GM18861 (cell line): Measurements from ENCODE around the gene BUD31.

Experiments
- ATAC-seq: cut with Tn5 transposase; IDR thresholded peaks from one replicate; pipeline ENCODE4 v1.9.1; 2021; ENCODE audit not compliant: unreplicated experiment

Gene BUD31

DNA sequence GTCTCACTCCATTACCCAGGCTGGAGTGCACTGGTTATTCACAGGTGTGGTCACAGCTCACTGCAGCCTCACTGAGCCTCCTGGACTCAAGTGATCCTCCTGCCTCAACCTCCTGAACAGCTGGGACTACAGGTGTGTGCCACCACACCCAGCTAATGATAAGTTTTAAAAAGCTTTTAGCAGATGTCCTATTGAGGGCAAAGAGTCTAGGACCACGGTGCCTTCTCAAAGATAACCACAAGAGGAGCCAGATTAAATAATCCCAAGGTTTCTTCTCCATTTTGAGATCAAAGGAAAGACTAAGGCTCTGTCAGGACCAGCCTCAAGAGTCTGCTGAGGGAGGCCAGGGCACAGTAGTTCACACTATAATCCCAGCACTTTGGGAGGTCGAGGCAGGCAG, 52.5 kb downstream of the BUD31 start:
- no peak for ATAC-seq

DNA sequence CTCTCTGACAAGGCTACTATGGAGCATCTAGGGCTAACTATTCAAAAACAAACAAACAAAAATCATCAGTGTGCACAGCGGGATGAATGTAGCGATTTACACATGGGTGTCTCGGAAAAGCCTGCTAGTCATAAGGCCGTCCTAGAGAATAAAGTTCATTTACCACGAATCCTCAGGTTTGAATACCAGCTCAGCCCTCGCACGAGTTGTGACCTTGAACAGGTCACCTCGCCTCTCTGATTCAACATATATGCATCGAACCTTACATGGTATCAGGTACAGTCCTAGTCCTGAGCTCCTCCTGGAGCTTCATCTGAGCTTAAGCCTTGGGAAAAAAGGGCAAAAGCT, 56.6 kb downstream of the BUD31 start:
- no peak for ATAC-seq

DNA sequence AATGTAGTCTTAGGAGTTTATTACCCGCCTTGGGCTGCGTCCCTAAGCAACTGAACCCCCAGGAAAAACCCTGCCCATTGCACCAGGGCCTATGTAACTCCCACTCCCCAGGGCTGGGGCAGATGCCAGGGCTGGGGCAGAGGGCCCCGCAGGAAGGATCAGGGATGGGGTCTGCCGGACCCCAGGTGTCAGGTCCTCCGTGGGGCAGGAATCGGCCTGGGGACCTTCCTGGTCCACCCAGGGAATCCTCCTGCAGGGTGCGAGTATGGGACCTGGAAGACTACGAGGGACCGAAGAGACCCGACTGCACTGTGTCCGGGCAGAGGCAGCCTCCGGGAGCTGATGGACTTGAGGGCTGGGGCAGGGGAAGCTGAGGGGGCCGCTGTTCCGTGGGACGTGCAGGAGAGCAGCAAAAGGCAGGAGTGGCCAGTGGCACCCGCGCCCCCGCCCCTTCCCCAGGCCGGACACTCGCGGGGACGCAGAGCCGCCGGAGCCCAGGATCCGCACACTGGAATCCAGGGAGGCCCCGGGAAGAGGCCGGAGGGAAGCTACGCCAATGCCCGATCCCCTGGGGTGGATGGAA, 59.7 kb downstream of the BUD31 start:
- no peak for ATAC-seq
